NT2/D1 (cell line): Measurements from ENCODE around the gene CDC42EP5.
"Not testable (repeated sequence)": the region's sequence is repeated elsewhere in the genome, so short reads cannot be mapped to it uniquely, and the experiment has no call there.

Experiments used
- SUZ12 ChIP-seq: IDR thresholded peaks from 2 replicates; pipeline ENCODE4 v1.6.1; 2011; ENCODE audit not compliant: insufficient read length, insufficient read depth; ENCODE audit errors: extremely low read depth
- YY1 ChIP-seq: IDR thresholded peaks from 2 replicates; pipeline ENCODE4 v1.6.1; 2011; ENCODE audit not compliant: insufficient read length, insufficient read depth

DNA sequence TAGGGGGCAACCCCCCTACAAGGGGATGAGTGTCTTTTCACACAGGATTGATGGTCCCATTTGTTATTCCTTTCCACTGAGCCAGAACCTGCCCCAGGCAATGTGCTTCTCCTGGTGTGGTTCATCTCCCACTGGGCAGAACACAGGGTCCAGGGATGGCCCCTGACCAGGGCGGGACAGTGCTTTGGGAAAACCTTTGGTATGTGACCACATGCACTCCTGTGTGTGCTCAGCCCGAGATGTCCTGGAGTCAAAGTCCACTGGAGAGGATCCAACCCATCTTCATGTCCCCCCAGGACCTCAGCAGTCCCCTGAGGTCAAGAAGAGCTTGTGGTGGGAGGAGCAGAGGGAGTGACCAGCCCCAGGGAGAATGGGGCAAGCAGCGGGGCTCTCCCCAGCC lies 35.4 kb upstream of the CDC42EP5 start:
- not testable (repeated sequence) for TF ChIP-seq YY1, SUZ12
